Fibroblast of lung (primary cell): ENCODE results near the gene GMPS. TPM values are rescaled to one million over a fixed set of nuclear protein-coding genes. Genes with fewer than 3 reads are reported as not detected.

Experiments used
- DNase-seq, 2 donors: peaks; one replicate each; pipeline versions ENCODE4 v3.0.0 to v3.0.0-alpha.2; 2010; ENCODE audit warnings: low read depth in 2 of 2
- H2AFZ ChIP-seq: 2 replicates; pipeline ENCODE4 v1.5.1; 2012; ENCODE audit warnings: low read length, control low read depth, inconsistent platforms
- H3K27ac ChIP-seq: 2 replicates; pipeline ENCODE4 v1.5.1; 2011; ENCODE audit warnings: low read length, control low read depth; ENCODE audit not compliant: insufficient read depth
- H3K27me3 ChIP-seq: 2 replicates; pipeline ENCODE4 v1.5.1; 2011; ENCODE audit warnings: mild to moderate bottlenecking, low read length; ENCODE audit not compliant: control insufficient read depth, insufficient read depth
- H3K36me3 ChIP-seq: 2 replicates; pipeline ENCODE4 v1.5.1; 2011; ENCODE audit warnings: low read length; ENCODE audit not compliant: control insufficient read depth, insufficient read depth
- H3K4me1 ChIP-seq: 2 replicates; pipeline ENCODE4 v1.5.1; 2011; ENCODE audit warnings: low read length; ENCODE audit not compliant: control insufficient read depth, insufficient read depth; ENCODE audit errors: extremely low read depth
- H3K4me2 ChIP-seq: 2 replicates; pipeline ENCODE4 v1.5.1; 2011; ENCODE audit warnings: low read length, control low read depth; ENCODE audit not compliant: insufficient read depth; ENCODE audit errors: extremely low read depth
- H3K4me3 ChIP-seq, 4 experiments: fragments of 200-600 bp in 1 of 4; sonication (generic) in 1 of 4; replicated peaks in 1 of 4; 2 replicates each; pipeline ENCODE4 v1.5.1; 2011 to 2016; ENCODE audit warnings: low read length in 4 of 4, low read depth in 3 of 4, mild to moderate bottlenecking in 3 of 4, control low read depth in 2 of 4, inconsistent platforms in 1 of 4, mixed read lengths in 1 of 4; ENCODE audit not compliant: insufficient read depth in 1 of 4; ENCODE audit errors: control extremely low read depth in 1 of 4
- H3K79me2 ChIP-seq: 2 replicates; pipeline ENCODE4 v1.5.1; 2012; ENCODE audit warnings: mild to moderate bottlenecking, low read length, inconsistent platforms; ENCODE audit not compliant: control insufficient read depth, insufficient read depth
- H3K9ac ChIP-seq: 2 replicates; pipeline ENCODE4 v1.5.1; 2011; ENCODE audit warnings: mild to moderate bottlenecking, low read length, control low read depth; ENCODE audit not compliant: insufficient read depth
- H3K9me3 ChIP-seq: 2 replicates; pipeline ENCODE4 v1.5.1; 2012; ENCODE audit warnings: low read depth, low read length; ENCODE audit not compliant: control insufficient read depth, insufficient read depth
- H4K20me1 ChIP-seq: 2 replicates; pipeline ENCODE4 v1.5.1; 2011; ENCODE audit warnings: low read length; ENCODE audit not compliant: control insufficient read depth, insufficient read depth; ENCODE audit errors: extremely low read depth
- EZH2 ChIP-seq: IDR thresholded peaks from 2 replicates; pipeline ENCODE4 v1.5.1; 2012; ENCODE audit warnings: low read length, control low read depth, mild to moderate bottlenecking; ENCODE audit errors: missing control alignments
- polyA plus RNA-seq, 2 donors: library from polyadenylated mRNA; depleted of rRNA in 1 of 2; stranded (reverse) in 1 of 2; unstranded in 1 of 2; fragments of >200 nt; gene quantifications; 2 replicates each; pipeline ENCODE4 v1.2.1, GENCODE V29; 2011 to 2012; ENCODE audit warnings: missing spikeins in 1 of 2
- total RNA-seq: library from RNA; depleted of rRNA; stranded (reverse); fragments of >200 nt; gene quantifications from 2 replicates; pipeline ENCODE4 v1.2.1, GENCODE V29; 2014
- TF ChIP-seq, protein P1 (sequence below), 2 donors: IDR thresholded peaks in 1 of 2; conservative IDR thresholded peaks in 1 of 2; 1 replicate in 1 of 2; 2 replicates in 1 of 2; pipeline ENCODE4 v1.5.1; 2011 to 2012; ENCODE audit warnings: low read length in 2 of 2, control low read depth in 1 of 2, inconsistent platforms in 1 of 2, low read depth in 1 of 2, mild to moderate bottlenecking in 1 of 2

Gene GMPS
- total and polyA plus RNA-seq, 2 donors (not counting 1 experiment from before 2014, with no cell fraction given) = 20.6 to 93.3 TPM

DNA sequence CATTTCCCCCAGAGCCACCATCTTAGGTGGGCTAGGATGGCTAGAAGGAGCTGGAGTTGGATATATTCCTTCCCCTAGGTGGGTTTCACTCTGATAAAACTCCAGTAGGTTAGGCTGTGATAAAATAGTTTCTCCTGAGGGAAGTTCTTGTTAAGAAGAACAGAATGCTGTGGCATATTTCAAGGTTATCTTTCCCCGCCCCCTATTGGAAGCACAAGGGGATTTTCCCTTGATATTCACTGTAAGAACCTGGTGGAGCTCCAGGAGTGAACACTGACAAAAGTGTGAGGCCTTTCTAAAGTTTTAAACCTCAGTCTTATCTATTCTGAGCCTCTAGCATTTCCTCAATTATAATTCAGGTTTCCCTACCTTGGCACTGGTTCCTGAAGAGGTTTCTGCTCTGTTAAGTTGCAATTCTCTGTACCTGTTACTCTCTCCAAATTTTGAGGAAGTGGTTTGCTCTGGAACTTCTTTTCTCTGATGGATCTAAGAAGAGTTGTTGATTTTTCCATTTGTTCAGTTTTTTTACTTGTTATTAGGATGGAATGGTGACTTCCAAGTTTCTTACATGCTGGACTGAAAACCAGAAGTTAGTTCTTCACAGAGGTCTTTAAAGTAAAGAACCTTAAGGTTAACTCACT is 113.5 kb downstream of the GMPS start:
- no peak for TF ChIP-seq EZH2
- TF ChIP-seq, protein P1, sequence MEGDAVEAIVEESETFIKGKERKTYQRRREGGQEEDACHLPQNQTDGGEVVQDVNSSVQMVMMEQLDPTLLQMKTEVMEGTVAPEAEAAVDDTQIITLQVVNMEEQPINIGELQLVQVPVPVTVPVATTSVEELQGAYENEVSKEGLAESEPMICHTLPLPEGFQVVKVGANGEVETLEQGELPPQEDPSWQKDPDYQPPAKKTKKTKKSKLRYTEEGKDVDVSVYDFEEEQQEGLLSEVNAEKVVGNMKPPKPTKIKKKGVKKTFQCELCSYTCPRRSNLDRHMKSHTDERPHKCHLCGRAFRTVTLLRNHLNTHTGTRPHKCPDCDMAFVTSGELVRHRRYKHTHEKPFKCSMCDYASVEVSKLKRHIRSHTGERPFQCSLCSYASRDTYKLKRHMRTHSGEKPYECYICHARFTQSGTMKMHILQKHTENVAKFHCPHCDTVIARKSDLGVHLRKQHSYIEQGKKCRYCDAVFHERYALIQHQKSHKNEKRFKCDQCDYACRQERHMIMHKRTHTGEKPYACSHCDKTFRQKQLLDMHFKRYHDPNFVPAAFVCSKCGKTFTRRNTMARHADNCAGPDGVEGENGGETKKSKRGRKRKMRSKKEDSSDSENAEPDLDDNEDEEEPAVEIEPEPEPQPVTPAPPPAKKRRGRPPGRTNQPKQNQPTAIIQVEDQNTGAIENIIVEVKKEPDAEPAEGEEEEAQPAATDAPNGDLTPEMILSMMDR (conservative IDR thresholded peaks at IDR 0.05 in 1 of 2, IDR thresholded peaks at IDR 0.05 in 1 of 2; ENCODE audit: low read depth in 1 of 2, low read length in 2 of 2) = no peak
- peak in 1 of 2 donors; percentile 20 for DNase-seq
- no peaks in the 10 kb centered on the region for H3K4me1 ChIP-seq

DNA sequence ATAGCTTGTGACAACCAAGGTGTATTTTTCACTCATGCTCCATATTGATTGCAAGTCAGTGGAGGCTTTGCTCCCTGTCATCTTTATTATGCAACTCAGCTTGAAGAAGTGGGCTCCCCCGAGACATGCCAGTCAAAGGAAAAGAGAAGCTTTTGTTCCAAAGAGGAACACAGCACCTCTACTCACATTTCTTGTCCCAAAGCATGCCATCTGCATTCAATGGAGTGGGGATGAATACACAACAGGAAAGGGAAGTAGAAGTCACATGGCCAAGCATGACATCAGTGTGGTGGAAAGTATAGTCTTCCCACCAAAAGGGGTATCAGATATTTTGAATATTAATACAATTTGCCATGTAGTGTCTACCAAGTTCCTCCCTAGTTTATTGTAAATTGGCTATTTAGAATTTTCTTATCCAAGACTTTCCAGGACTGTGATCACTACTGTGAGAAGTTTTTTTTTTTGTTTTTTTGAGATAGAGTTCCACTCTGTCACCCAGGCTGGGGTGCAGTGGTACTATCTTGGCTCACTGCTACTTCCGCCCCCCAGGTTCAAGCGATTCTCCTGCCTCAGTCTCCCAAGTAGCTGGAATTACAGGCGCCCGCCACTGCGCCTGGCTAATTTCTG is 114.5 kb downstream of the GMPS start:
- H4K20me1 ChIP-seq = no peaks in the 10 kb centered on the region
- no peak overlapping the region for H3K27ac ChIP-seq
- no peak for DNase-seq
- no peaks in the 10 kb centered on the region for H3K9me3 ChIP-seq
- no peaks in the 10 kb centered on the region for H3K4me1 ChIP-seq
- H3K79me2 ChIP-seq = no peaks in the 10 kb centered on the region
- H3K27me3 ChIP-seq = no peaks in the 10 kb centered on the region
- TF ChIP-seq EZH2 = no peak
- TF ChIP-seq, protein P1 (conservative IDR thresholded peaks at IDR 0.05 in 1 of 2, IDR thresholded peaks at IDR 0.05 in 1 of 2; ENCODE audit: low read depth in 1 of 2, low read length in 2 of 2) = no peak
- H3K4me2 ChIP-seq = no peak overlapping the region
- no peak overlapping the region for H3K4me3 ChIP-seq
- no peak overlapping the region for H2AFZ ChIP-seq
- H3K36me3 ChIP-seq = no peaks in the 10 kb centered on the region
- H3K9ac ChIP-seq = no peak overlapping the region

More for the DNA sequence above, 113.5 kb downstream of the GMPS start:
- no peak overlapping the region for H2AFZ ChIP-seq
- no peaks in the 10 kb centered on the region for H3K36me3 ChIP-seq
- no peaks in the 10 kb centered on the region for H3K9me3 ChIP-seq
- no peak overlapping the region for H3K4me2 ChIP-seq
- H4K20me1 ChIP-seq = no peaks in the 10 kb centered on the region
- no peaks in the 10 kb centered on the region for H3K79me2 ChIP-seq
- no peak overlapping the region for H3K27ac ChIP-seq
- H3K27me3 ChIP-seq = no peaks in the 10 kb centered on the region
- no peak overlapping the region for H3K4me3 ChIP-seq
- no peak overlapping the region for H3K9ac ChIP-seq

DNA sequence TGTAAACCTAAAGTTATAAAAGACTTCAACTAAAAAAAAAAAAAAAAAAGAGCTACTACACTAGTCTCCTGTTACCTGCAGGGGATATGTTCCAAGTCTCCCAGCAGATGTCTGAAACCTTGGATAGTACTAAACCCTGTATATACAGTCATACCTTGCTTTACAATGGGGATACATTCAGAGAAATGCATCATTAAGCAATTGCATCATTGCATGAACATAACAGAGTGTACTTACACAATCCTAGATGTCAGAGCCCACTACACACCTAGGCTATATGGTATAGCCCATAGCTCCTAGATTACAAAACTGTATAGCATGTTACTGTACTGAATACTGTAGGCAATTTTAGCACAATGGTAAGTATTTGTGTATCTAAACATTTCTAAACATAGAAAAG is 119.1 kb downstream of the GMPS start:
- H3K9ac ChIP-seq = no peak overlapping the region
- H3K79me2 ChIP-seq = no peaks in the 10 kb centered on the region
- no peaks in the 10 kb centered on the region for H3K36me3 ChIP-seq
- no peaks in the 10 kb centered on the region for H3K27me3 ChIP-seq
- no peak for TF ChIP-seq EZH2
- TF ChIP-seq, protein P1 (conservative IDR thresholded peaks at IDR 0.05 in 1 of 2, IDR thresholded peaks at IDR 0.05 in 1 of 2; ENCODE audit: low read depth in 1 of 2, low read length in 2 of 2) = no peak
- DNase-seq = no peak
- no peak overlapping the region for H3K27ac ChIP-seq
- no peak overlapping the region for H2AFZ ChIP-seq
- no peak overlapping the region for H3K4me3 ChIP-seq
- no peaks in the 10 kb centered on the region for H4K20me1 ChIP-seq
- H3K4me1 ChIP-seq = no peaks in the 10 kb centered on the region
- H3K9me3 ChIP-seq = no peaks in the 10 kb centered on the region
- H3K4me2 ChIP-seq = no peak overlapping the region
